Measurements from ENCODE around the gene DTNB. TPM values are rescaled to one million over a fixed set of nuclear protein-coding genes. Genes with fewer than 3 reads are reported as not detected.
A peak's percentile ranks its signal among the peaks of the same experiment; 100 is the strongest.

The DTNB gene
- total RNA-seq, 8 experiments from 2014 or later: 16.9 to 85.0 (median 25.3) TPM

DNA sequence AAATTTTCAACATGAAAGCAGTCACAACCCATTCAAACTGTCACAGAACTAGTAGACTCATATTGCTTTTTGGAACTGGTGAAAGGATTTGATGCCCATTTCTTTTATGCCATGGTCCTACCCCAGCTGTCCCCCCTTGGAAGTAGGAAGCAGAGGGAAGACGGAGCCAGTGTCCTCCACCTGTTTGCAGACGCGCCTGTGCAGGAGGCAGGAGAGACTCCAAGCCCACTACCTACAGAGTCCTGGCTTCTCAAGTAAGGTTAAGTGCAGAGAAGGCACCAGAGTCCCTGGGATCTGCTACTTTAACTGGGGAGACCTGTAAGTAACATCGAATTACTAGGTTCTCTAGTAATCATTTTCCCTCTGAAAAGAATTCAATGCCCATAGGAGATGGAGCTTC, 299.0 kb downstream of the DTNB start:
- Histone ChIP-seq H3K4me3 (no peak overlapping the region), H3K4me1 (replicated peaks in 1 of 2) (peaks cover 34 to 36% of the 10 kb centered on the region in 2 donors), H3K27ac (no peak overlapping the region)
- 81 to 100% (median 100%) methylated on average over 1 to 4 of the region's 4 CpGs; no CpG with 5 or more reads in 3 of the 10 experiments for WGBS, 10 experiments
- in situ Hi-C loops (cut with MboI; ENCODE audit: low pct_unique_long_range_greater_than_20kb in 2 of 9, low sequenced_read_pairs in 9 of 9, unreplicated experiment in 9 of 9): loop anchor here in 1 of 9 experiments (25.0 kb wide), 1 partner anchor 138 kb away; no protein-coding TSS in a partner anchor
- ATAC-seq (replicated peaks in 6 of 8): no peak

DNA sequence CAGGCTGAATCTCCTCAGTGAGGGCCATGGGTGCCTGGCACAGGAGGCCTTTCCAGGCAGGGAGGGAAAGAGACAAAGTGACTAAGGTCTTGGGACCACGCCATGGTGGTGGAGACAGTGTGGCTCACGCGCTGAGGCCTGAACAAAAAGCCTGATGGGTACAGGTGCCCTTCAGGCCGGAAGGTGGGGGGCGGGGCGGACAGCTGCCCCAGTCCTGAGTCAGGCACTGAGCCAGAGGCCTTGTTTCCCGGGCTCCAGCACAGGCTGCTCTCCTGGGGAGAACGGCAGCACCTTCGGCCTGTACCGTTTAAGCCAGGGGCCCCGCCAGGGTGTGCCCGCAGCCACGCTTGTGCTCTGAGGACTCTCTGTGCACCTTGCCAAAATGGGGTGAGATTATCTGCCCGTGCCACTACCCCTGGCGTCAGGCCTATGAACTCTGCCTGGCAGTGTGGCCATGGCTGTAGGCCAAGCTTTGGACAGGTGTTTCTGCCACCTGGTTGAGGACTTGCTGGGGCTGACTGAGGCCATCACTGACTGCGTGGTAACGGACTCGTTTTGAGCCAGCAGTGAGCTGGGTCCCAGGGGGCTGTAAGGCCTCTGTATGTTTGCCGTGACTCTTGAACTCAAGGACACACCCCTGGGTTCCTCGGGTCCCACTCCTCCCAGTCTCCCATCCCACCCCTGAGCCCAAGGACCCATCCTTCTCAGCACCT, 300.0 kb downstream of the DTNB start:
- Histone ChIP-seq H3K4me1 (replicated peaks in 1 of 2) (peaks cover 34 to 36% of the 10 kb centered on the region in 2 donors), H3K27ac (no peak overlapping the region), H3K4me3 (no peak overlapping the region)
- no peak for ATAC-seq (replicated peaks in 6 of 8)
- 100% methylated on average over 2 to 9 of the region's 20 CpGs; no CpG with 5 or more reads in 8 of the 10 experiments for WGBS, 10 experiments
- in situ Hi-C loops (cut with MboI; ENCODE audit: low pct_unique_long_range_greater_than_20kb in 2 of 9, low sequenced_read_pairs in 9 of 9, unreplicated experiment in 9 of 9): loop anchor here in 1 of 9 experiments (25.0 kb wide), 1 partner anchor 139 kb away; no protein-coding TSS in a partner anchor

DNA sequence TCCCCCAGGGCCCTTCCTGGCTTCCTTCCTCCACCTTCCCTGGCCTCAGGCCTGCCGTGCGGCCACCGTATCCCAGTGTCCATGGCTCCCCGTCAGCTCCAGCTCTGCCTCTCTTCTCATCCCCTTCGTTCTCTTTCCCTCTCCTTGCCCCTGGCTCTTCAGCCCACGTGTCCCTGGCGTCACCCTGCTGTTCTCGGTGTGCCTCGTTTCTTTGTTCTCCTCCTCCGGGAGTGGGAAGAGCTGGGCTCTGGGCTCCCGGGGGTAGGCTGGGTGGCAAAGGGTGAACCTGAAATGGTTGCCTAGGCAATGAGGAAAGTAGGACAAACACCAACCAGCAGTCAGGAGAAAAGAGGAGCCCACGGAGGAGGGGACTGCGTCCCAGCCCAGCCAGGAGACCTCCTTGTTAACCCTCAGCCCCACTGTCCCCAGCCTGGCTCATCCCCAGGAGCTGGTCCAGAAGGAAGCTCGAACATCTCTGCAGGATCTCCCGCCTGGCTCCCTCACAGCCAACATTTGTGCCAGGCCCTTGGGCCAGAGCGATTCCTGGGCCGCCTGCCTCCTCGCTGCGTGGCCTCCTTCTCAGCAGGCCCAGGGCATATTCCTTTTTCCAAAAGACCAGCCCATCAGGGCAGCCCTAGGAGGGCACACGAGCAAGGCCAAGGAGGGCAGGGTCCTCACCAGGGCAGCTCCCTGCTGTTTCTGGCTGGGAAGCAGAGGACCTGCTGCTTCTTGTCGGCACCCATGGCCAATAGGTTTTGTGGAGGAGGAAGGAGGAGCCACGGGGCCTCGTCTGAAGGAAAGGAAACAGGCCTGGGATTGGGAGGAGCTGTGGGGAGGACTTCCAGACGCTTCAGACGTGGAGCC, 300.7 kb downstream of the DTNB start:
- Histone ChIP-seq H3K27ac (no peak overlapping the region), H3K4me3 (no peak overlapping the region), H3K4me1 (replicated peaks in 1 of 2) (peaks cover 31 to 33% of the 10 kb centered on the region in 2 donors)
- 50 to 100% (median 80%) methylated on average over 1 to 23 of the region's 25 CpGs; no CpG with 5 or more reads in 4 of the 10 experiments for whole genome bisulfite sequencing, 10 experiments
- ATAC-seq (replicated peaks in 6 of 8): peak in 2 of 8 experiments; percentile 6 to 15
- in situ Hi-C loops (cut with MboI; ENCODE audit: low pct_unique_long_range_greater_than_20kb in 2 of 9, low sequenced_read_pairs in 9 of 9, unreplicated experiment in 9 of 9): loop anchor here in 1 of 9 experiments (25.0 kb wide), 1 partner anchor 140 kb away; no protein-coding TSS in a partner anchor

DNA sequence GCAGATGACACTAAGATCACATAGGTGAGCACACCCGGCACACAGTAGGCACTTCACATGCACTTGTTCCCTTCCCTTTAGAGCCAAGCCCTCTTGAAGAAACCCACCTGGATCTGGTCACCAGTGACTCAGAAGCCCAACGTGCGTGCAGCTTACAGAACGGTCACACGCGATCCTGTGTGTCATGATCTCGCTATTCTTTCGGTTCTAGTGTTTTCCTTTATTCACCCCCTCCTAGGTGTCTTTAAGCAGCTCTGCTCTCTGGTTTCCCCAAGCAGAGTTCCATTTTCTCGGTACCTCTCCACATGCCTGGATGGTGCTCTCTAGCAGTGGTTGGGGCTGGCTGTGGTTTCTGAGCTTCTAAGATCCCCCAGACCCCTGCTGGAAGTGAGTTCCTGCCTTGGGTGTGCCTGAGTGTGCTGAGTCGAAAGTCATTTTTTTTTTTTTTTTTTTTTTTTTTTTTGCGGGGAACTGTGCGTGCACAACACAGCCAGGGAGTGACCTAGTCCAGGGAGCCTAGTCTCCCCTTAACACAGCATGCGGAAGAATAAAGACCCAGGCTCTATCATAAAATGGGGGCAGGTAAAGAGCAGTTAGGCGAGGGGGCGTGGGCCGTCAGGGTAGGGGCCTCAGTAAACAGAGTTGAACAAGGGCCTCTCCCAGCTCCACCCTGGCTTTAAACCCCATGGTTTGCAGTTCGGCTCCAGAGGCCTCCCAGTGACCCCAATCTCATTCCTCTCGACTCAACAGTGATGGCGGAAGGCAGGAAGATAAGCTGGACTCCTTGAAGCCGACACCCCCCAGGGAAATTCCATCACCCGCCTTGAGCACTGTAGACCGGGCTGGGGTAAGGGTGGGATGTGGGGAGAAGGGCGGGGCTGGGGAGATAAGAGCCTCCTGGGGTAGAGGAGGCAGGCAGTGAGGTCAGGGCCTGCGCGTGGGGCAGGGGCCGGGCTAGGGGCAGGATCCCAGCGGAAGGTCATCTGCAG, 301.8 kb downstream of the DTNB start:
- WGBS, 10 experiments: 83 to 100% (median 98%) methylated on average over 1 to 11 of the region's 27 CpGs
- no peak for ATAC-seq (replicated peaks in 6 of 8)
- Histone ChIP-seq H3K27ac (no peak overlapping the region), H3K4me3 (no peak overlapping the region), H3K4me1 (replicated peaks in 1 of 2) (peaks cover 23 to 26% of the 10 kb centered on the region in 2 donors)
- in situ Hi-C loops (cut with MboI; ENCODE audit: low pct_unique_long_range_greater_than_20kb in 2 of 9, low sequenced_read_pairs in 9 of 9, unreplicated experiment in 9 of 9): loop anchor here in 1 of 9 experiments (25.0 kb wide), 1 partner anchor 141 kb away; no protein-coding TSS in a partner anchor

DNA sequence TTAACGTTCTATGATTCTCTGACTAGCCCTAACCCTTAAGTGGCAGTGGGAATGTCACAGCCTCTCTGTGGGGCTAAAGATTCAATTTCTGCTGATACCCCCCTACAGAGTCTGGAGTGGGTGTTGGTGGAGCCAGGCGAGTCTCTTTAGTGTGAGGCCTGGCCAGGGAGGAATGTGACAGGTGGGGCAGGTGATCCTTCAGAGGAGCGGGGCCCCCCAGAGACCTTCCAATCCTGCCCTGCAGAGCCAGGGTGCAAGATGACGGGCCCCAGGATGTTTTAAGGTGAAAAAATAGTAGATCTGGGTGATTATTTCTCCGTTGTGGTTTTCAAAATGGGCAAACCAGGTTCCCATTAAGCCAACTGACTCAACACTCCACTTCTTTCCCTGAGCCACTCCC, 303.5 kb downstream of the DTNB start:
- H3K4me3 ChIP-seq: no peak overlapping the region
- in situ Hi-C loops (cut with MboI; ENCODE audit: low pct_unique_long_range_greater_than_20kb in 2 of 9, low sequenced_read_pairs in 9 of 9, unreplicated experiment in 9 of 9): loop anchor here in 1 of 9 experiments (25.0 kb wide), 1 partner anchor 142 kb away; no protein-coding TSS in a partner anchor
- H3K4me1 ChIP-seq (replicated peaks in 1 of 2): peaks cover 10 to 12% of the 10 kb centered on the region in 2 donors
- no peak for ATAC-seq (replicated peaks in 6 of 8)
- 29 to 89% (median 67%) methylated on average over 1 to 3 of the region's 5 CpGs; no CpG with 5 or more reads in 3 of the 10 experiments for WGBS, 10 experiments
- no peak overlapping the region for H3K27ac ChIP-seq

DNA sequence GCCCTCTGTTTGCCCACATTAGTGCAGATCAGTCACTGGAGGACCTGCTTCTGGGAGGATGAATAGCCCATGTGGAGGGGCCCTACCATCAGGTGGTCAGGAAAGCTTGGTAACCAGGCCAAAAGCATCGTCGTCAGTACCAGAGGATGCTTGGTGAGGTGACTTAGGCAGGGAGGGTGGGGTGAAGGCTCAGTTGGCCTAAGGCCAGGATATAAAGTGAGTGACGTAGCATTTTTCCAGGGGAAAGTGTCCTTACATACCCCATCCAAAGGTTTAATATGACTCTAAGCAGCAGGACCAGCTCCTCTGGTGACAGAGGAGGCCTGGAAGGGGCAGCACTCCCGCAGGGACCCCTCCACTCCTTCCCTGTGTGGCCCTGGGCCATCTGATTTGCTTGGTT, 303.9 kb downstream of the DTNB start:
- Histone ChIP-seq H3K4me3 (no peak overlapping the region), H3K4me1 (replicated peaks in 1 of 2) (peaks cover 10 to 12% of the 10 kb centered on the region in 2 donors), H3K27ac (no peak overlapping the region)
- WGBS, 10 experiments: 20 to 100% (median 94%) methylated on average over 1 to 3 of the region's 4 CpGs; no CpG with 5 or more reads in 7 of the 10 experiments
- in situ Hi-C loops (cut with MboI; ENCODE audit: low pct_unique_long_range_greater_than_20kb in 2 of 9, low sequenced_read_pairs in 9 of 9, unreplicated experiment in 9 of 9): loop anchor here in 1 of 9 experiments (25.0 kb wide), 1 partner anchor 143 kb away; no protein-coding TSS in a partner anchor
- ATAC-seq (replicated peaks in 6 of 8): no peak

DNA sequence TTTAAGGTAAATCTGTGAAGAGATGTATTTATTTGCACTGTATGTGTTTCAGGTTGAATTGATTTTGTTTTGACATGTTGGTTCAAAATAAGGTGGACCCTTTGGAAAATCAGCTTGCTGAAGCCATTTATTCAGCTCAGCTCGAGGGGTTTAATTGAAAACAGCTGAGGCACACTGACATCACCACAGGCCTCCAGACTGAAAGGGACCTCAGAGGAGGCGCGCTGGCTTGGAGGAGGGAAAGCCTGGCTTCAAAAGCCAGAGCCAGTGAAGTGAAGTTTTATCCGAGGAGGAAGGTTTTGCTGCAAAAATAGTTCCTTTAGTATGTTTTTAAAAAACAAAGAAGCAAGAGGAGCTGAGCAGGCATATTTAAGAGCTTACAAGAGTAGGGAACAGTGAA, 304.7 kb downstream of the DTNB start:
- Histone ChIP-seq H3K27ac (no peak overlapping the region), H3K4me3 (no peak overlapping the region), H3K4me1 (replicated peaks in 1 of 2) (peaks cover 10 to 12% of the 10 kb centered on the region in 2 donors)
- 20 to 89% (median 35%) methylated on average over 1 to 4 of the region's 4 CpGs; no CpG with 5 or more reads in 2 of the 10 experiments for WGBS, 10 experiments
- ATAC-seq (replicated peaks in 6 of 8): no peak
- in situ Hi-C loops (cut with MboI; ENCODE audit: low pct_unique_long_range_greater_than_20kb in 2 of 9, low sequenced_read_pairs in 9 of 9, unreplicated experiment in 9 of 9): loop anchor here in 1 of 9 experiments (25.0 kb wide), 1 partner anchor 144 kb away; no protein-coding TSS in a partner anchor

DNA sequence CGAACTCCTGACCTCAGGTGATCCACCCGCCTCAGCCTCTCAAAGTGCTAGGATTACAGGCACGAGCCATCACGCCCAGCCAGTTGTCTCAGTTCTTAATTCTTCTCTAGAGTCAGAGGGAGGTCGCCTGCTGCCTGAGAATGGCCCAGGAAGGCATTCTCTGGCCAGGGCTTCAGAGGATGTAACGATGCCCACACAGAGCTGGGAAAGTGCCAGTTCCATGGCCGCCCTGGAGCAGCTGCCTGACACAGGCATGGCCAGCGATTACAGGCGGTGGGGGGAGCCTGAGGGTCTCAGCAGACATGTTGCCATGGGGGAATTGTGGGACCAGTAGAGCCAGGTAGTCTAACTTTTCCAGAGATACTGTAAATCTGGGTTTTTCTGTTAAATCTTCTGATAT, 306.1 kb downstream of the DTNB start:
- no peak overlapping the region for H3K27ac ChIP-seq
- WGBS, 10 experiments: 87 to 100% methylated on average over 2 to 8 of the region's 9 CpGs; no CpG with 5 or more reads in 8 of the 10 experiments
- in situ Hi-C loops (cut with MboI; ENCODE audit: low pct_unique_long_range_greater_than_20kb in 2 of 9, low sequenced_read_pairs in 9 of 9, unreplicated experiment in 9 of 9): loop anchor here in 1 of 9 experiments (25.0 kb wide), 1 partner anchor 145 kb away; no protein-coding TSS in a partner anchor
- peaks cover 4% of the 10 kb centered on the region in 2 donors for H3K4me1 ChIP-seq (replicated peaks in 1 of 2)
- no peak overlapping the region for H3K4me3 ChIP-seq
- ATAC-seq (replicated peaks in 6 of 8): no peak

DNA sequence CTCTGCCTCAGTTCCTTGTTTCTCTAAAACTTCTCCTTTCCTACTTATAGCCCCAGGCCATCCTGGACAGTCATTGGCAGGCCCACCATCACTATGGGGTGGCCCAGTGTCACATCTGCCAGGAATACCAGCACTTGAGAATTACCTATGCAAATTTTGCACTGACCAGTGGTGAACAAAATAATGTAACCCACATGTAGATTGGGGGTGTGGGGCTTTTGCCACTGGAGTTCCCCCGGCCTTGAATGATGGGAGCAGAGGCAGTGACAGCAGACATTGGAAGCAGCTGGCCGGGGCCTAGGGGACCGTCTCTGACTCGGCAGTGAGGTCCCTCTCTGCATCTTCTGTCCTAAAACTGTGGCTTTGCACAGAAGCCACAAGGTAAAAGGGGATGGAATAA, 306.7 kb downstream of the DTNB start:
- H3K27ac ChIP-seq: no peak overlapping the region
- WGBS, 10 experiments: 60 to 93% (median 74%) methylated on average over 1 to 3 of the region's 4 CpGs; no CpG with 5 or more reads in 4 of the 10 experiments
- in situ Hi-C loops (cut with MboI; ENCODE audit: low pct_unique_long_range_greater_than_20kb in 2 of 9, low sequenced_read_pairs in 9 of 9, unreplicated experiment in 9 of 9): loop anchor here in 1 of 9 experiments (25.0 kb wide), 1 partner anchor 146 kb away; no protein-coding TSS in a partner anchor
- ATAC-seq (replicated peaks in 6 of 8): no peak
- H3K4me3 ChIP-seq: no peak overlapping the region
- no peaks in the 10 kb centered on the region for H3K4me1 ChIP-seq (replicated peaks in 1 of 2)

DNA sequence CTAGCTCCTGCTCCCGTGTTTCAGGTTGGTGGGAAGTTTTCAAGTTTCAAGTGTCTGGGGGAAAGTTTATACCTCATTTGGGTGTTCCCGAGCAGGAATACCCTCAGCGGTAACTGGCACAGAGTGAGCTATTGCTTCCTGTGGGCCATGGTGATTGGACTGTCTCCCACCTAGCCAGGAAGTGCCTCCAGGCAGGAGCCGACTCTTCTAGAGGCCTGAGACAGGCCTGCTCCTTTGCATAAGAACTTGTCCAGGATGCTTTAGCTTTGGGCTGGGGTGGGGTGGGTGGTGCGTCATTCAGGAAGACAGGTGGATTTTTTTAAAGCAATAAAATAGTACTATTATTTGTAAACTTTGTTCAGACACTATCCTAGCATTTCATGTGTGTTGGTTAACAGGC, 308.1 kb downstream of the DTNB start:
- 7 to 86% (median 51%) methylated on average over 2 to 5 of the region's 5 CpGs; no CpG with 5 or more reads in 5 of the 10 experiments for WGBS, 10 experiments
- ATAC-seq (replicated peaks in 6 of 8): peak in 1 of 8 experiments; percentile 33
- Histone ChIP-seq H3K27ac (no peak overlapping the region), H3K4me3 (no peak overlapping the region), H3K4me1 (replicated peaks in 1 of 2) (no peaks in the 10 kb centered on the region)
- in situ Hi-C loops (cut with MboI; ENCODE audit: low pct_unique_long_range_greater_than_20kb in 2 of 9, low sequenced_read_pairs in 9 of 9, unreplicated experiment in 9 of 9): loop anchor here in 1 of 9 experiments (25.0 kb wide), 1 partner anchor 147 kb away; no protein-coding TSS in a partner anchor

DNA sequence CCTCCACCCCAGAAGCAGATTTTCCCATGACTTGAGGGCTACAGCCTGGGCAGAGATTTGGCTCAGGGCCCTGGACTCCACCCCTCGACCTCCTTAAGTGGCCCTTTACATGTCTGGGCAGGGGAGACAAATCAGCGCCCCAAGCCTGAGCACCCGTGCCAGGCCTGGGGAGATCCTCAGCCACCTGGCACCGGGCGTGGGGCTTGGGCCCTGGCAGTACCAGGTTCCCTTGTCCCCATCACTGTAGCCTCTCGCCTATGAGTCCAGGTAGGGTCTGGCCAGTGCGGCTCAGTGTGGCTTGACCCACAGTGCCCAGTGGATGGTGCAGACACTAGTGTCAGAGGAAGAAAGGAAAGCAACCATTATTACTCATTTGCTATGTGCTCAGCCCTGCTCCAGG, 309.6 kb downstream of the DTNB start:
- in situ Hi-C loops (cut with MboI; ENCODE audit: low pct_unique_long_range_greater_than_20kb in 2 of 9, low sequenced_read_pairs in 9 of 9, unreplicated experiment in 9 of 9): loop anchor here in 1 of 9 experiments (25.0 kb wide), 1 partner anchor 149 kb away; no protein-coding TSS in a partner anchor
- no peak overlapping the region for H3K27ac ChIP-seq
- H3K4me1 ChIP-seq (replicated peaks in 1 of 2): no peaks in the 10 kb centered on the region
- ATAC-seq (replicated peaks in 6 of 8): no peak
- no peak overlapping the region for H3K4me3 ChIP-seq
- WGBS, 10 experiments: 87 to 100% (median 93%) methylated on average over 1 to 4 of the region's 7 CpGs; no CpG with 5 or more reads in 6 of the 10 experiments
